Upper lobe of right lung (tissue), 1 donor: ENCODE data around the gene EMILIN2. TPM values are rescaled to one million over a fixed set of nuclear protein-coding genes. Genes with fewer than 3 reads are reported as not detected.

Experiments
- ATAC-seq: fragments of 200-7000 bp; cut with Tn5 transposase; one replicate; pipeline ENCODE4 v1.9.1; 2020; ENCODE audit warnings: mild to moderate bottlenecking, moderate library complexity
- DNase-seq: peaks from one replicate; pipeline ENCODE4 v3.0.0-alpha.2; 2020
- H3K27ac ChIP-seq: fragments of 200-600 bp; one replicate; pipeline ENCODE4 v1.8.0; 2022
- H3K27me3 ChIP-seq: fragments of 200-600 bp; one replicate; pipeline ENCODE4 v1.8.0; 2022; ENCODE audit warnings: mild to moderate bottlenecking
- H3K36me3 ChIP-seq: fragments of 200-600 bp; one replicate; pipeline ENCODE4 v1.8.0; 2022
- H3K4me1 ChIP-seq: fragments of 200-600 bp; one replicate; pipeline ENCODE4 v1.8.0; 2022
- H3K4me3 ChIP-seq: fragments of 200-600 bp; one replicate; pipeline ENCODE4 v1.8.0; 2022; ENCODE audit warnings: mild to moderate bottlenecking
- H3K9me3 ChIP-seq: fragments of 200-600 bp; one replicate; pipeline ENCODE4 v1.8.0; 2022
- intact Hi-C: fragments of 100-400 bp; cut with DNase I; formaldehyde crosslinking; loops from one replicate; pipeline ENCODE4 v1.11.0; 2022
- total RNA-seq: library from RNA; stranded (reverse); fragmentation: NEBNext Ultra II Directional; extraction: Animal tissue kit (Norgen Biotek cat#: 25700); gene quantifications from one replicate; pipeline ENCODE4 v1.2.1, GENCODE V29; 2021
- TF ChIP-seq, protein P1 (sequence below): fragments of 200-600 bp; IDR thresholded peaks from one replicate; pipeline ENCODE4 v1.8.0; 2022; ENCODE audit warnings: antibody characterized with exemption
- donor health status: DM: no; HTN: yes; CAD: no; lungs with severe emphysema.

Gene EMILIN2
- total RNA-seq, 1 donor from 2014 or later, result 35.2 TPM

DNA sequence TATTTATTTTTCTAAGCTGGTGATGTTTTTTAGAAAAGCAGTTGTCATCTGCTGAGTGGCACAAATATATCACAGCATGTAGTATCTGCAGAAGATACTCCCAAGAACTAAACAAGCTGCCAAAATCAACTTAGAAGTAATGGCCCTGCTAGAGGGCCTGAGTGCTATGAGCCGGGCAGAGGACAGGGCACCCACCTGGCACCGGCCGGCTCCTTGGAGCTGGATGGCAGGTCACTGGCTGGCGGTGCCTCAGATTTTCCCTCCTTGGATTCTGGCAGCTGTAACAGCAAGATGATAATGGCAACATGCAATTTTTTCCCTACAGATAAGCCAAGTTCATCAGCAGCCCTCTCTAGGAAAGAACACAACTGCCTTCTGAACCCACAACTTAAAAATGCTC is 79.7 kb downstream of the EMILIN2 start:
- TF ChIP-seq, protein P1, sequence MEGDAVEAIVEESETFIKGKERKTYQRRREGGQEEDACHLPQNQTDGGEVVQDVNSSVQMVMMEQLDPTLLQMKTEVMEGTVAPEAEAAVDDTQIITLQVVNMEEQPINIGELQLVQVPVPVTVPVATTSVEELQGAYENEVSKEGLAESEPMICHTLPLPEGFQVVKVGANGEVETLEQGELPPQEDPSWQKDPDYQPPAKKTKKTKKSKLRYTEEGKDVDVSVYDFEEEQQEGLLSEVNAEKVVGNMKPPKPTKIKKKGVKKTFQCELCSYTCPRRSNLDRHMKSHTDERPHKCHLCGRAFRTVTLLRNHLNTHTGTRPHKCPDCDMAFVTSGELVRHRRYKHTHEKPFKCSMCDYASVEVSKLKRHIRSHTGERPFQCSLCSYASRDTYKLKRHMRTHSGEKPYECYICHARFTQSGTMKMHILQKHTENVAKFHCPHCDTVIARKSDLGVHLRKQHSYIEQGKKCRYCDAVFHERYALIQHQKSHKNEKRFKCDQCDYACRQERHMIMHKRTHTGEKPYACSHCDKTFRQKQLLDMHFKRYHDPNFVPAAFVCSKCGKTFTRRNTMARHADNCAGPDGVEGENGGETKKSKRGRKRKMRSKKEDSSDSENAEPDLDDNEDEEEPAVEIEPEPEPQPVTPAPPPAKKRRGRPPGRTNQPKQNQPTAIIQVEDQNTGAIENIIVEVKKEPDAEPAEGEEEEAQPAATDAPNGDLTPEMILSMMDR, result no peak
- Histone ChIP-seq H3K9me3 (no peaks in the 10 kb centered on the region), H3K4me1 (no peaks in the 10 kb centered on the region), H3K27me3 (no peaks in the 10 kb centered on the region), H3K4me3 (no peak overlapping the region), H3K27ac (no peak overlapping the region), H3K36me3 (peaks cover 100% of the 10 kb centered on the region)
- DNase-seq (no peak), ATAC-seq (no peak)
- intact Hi-C loops, result no loop called here

DNA sequence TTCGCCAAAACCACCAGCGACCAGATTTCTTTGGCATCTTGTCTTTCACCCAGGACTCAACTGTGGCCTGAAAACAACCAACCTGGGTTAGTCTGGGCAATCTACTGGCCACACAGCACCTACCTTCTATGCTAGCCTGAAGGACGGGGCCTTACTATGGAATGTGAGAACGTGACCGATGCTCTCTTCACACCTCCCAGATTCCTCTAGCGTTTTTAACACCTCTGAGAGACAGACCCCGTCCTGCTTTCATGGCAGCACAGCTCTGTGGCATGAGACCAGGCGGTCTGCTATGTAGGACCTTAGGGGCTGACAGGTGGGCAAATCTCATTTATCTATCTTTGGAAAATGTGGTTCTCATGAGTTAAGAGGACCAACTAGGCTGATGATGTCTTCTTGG is 80.9 kb downstream of the EMILIN2 start:
- no peaks in the 10 kb centered on the region for H3K9me3 ChIP-seq
- H3K36me3 ChIP-seq, result peaks cover 97% of the 10 kb centered on the region
- no peak for DNase-seq
- H3K4me3 ChIP-seq, result no peak overlapping the region
- no peak for ATAC-seq
- TF ChIP-seq, protein P1, result no peak
- intact Hi-C loops, result no loop called here
- no peaks in the 10 kb centered on the region for H3K4me1 ChIP-seq
- H3K27ac ChIP-seq, result no peak overlapping the region
- no peaks in the 10 kb centered on the region for H3K27me3 ChIP-seq

DNA sequence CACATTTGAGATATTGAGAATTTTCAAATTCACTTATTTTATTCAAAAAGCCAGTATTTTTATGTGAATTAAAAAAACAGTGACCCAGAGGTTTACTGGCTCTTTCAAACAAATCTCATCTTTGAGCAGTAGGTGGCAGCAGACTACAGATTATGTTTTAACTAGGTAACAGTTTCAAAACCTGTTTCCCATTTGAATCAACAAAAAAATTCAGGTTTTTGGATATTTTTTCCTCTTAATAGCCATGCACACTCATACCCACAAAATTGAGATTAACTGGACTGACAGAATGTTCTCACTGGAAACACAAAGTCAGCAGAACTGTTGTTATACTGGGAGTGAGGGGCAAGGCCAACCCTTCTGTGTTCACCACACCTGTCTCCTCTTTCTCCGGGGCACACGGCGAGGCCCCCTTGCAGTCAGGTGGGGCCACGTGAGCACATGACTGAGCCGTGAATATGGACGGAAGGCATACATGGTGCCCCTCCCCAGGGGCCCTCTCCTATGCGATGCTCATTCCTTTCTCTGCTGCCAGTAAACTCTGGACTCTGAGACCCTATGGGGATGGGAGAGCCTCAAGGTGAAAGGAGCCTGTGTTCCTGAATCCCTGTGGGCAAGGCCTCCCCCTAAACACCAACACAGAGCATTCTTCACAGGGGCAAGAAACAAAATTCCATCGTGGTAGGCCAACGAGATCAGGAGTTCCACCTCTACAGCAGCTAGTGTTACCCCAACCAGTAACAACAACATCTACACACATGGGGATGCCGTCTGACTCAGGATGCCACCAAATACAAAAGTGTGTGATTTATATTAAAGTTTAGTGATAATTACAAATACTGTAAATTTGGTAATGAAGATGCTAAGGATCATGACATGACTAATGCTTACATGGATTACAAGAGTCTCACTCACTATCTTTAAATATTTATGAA is 85.7 kb downstream of the EMILIN2 start:
- no peak overlapping the region for H3K4me3 ChIP-seq
- TF ChIP-seq, protein P1, result peak; percentile 73
- no peaks in the 10 kb centered on the region for H3K4me1 ChIP-seq
- peak; percentile 74 for ATAC-seq
- DNase-seq, result no peak
- intact Hi-C loops, result loop anchor here (10.0 kb wide), 1 partner anchor 202 kb away; no protein-coding TSS in a partner anchor
- H3K36me3 ChIP-seq, result peaks cover 79% of the 10 kb centered on the region
- no peaks in the 10 kb centered on the region for H3K27me3 ChIP-seq
- no peaks in the 10 kb centered on the region for H3K9me3 ChIP-seq
- H3K27ac ChIP-seq, result no peak overlapping the region

DNA sequence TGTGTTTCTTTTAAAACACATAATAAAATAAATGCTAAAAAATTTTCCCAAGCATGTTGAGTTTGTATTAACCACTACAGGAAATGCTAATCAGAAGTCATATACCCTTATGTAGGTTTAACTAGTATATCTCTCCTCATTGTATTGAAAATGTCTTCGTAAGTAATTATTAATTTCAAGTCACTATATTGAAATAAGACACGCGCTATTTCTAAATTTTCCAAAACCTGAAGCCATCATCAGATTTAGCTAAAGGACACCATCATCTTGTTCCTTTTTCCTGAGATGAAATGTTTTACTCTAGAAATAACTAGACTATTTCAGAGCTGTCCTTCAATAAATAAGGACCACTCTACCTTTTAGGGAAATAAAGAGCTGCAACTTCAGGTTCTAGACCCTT is 87.2 kb downstream of the EMILIN2 start:
- Histone ChIP-seq H3K9me3 (no peaks in the 10 kb centered on the region), H3K4me3 (no peak overlapping the region), H3K27ac (no peak overlapping the region), H3K27me3 (no peaks in the 10 kb centered on the region), H3K4me1 (no peaks in the 10 kb centered on the region), H3K36me3 (peaks cover 79% of the 10 kb centered on the region)
- ATAC-seq, result no peak
- no peak for DNase-seq
- TF ChIP-seq, protein P1, result no peak
- intact Hi-C loops, result loop anchor here (10.0 kb wide), 1 partner anchor 201 kb away; no protein-coding TSS in a partner anchor

DNA sequence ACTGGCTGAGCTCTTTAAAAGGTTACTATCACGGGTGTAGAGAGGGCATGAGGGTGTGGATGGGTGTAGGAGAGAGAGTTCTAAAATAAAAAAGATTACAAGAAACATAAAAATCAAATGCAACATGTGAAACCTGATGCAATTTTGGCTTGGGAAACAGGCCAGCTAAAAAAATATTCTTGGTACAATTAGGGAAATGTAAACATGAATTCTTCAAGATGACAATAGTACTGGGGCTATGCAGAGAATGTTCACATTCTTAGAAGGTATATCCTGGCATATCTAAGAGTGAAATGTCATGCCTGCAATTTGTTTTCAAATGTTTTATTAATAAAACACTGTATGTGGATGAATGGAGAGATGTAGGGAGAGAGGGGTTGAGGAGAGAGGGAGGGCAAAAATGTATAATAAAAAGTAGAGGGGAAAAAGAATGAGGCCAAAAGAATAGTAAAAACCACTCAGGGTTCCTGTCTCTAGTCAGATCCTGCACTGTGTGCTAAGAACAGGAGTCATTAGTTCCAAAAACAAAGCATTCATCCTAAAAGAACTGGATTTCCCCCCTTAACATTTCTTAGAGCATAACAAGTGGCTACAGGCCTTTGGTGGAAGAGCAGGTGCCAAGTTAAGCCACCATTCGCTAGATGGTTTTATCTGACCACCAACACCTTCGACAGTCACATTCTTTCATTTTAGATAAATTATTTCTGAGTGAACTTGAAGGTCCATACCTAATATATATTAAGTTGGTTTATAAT is 88.8 kb downstream of the EMILIN2 start:
- no peaks in the 10 kb centered on the region for H3K27me3 ChIP-seq
- DNase-seq (no peak), ATAC-seq (no peak)
- intact Hi-C loops, result loop anchor here (5.0 to 10.0 kb wide), 2 partner anchors 199 to 312 kb away; partner anchors contain the start of gene MYL12A
- H3K36me3 ChIP-seq, result peaks cover 75% of the 10 kb centered on the region
- no peak overlapping the region for H3K27ac ChIP-seq
- H3K4me3 ChIP-seq, result no peak overlapping the region
- TF ChIP-seq, protein P1, result no peak
- H3K9me3 ChIP-seq, result no peaks in the 10 kb centered on the region
- H3K4me1 ChIP-seq, result no peaks in the 10 kb centered on the region
